WTC11 (cell line): ENCODE measurements around the gene MX1. TPM values are rescaled to one million over a fixed set of nuclear protein-coding genes. Genes with fewer than 3 reads are reported as not detected.

Experiments
- ATAC-seq: fragments of 200-7000 bp; cut with Tn5 transposase; 2 replicates; pipeline ENCODE4 v1.10.0; 2021; ENCODE audit warnings: mild to moderate bottlenecking, moderate library complexity
- CTCF ChIA-PET: fragments of 300-600 bp; sonication (Branson Sonifier 250); formaldehyde crosslinking; loops from one replicate; lab custom pipeline; 2021; ENCODE audit warnings: antibody characterized with exemption; lab: Charles Lee
- POLR2A ChIA-PET: fragments of 350-600 bp; sonication (Branson Sonifier 250); formaldehyde crosslinking; loops from one replicate; lab custom pipeline; 2021; ENCODE audit warnings: antibody characterized with exemption; lab: Charles Lee
- DNase-seq: peaks from one replicate; pipeline ENCODE4 v3.0.0; 2021; ENCODE audit warnings: low spot score
- H3K27ac Mint-ChIP-seq: 2 replicates; pipeline ENCODE4 v1.8.0; 2021; ENCODE audit warnings: mixed read lengths
- H3K27me3 Mint-ChIP-seq: 2 replicates; pipeline ENCODE4 v1.8.0; 2021; ENCODE audit warnings: low read depth, mild to moderate bottlenecking, moderate library complexity, mixed read lengths
- H3K36me3 Mint-ChIP-seq: 2 replicates; pipeline ENCODE4 v1.8.0; 2021; ENCODE audit warnings: mixed read lengths
- H3K4me1 Mint-ChIP-seq: 2 replicates; pipeline ENCODE4 v1.8.0; 2022; ENCODE audit warnings: mixed read lengths
- H3K4me3 Mint-ChIP-seq: 2 replicates; pipeline ENCODE4 v1.8.0; 2021; ENCODE audit warnings: mild to moderate bottlenecking, moderate library complexity, mixed read lengths
- H3K9me3 Mint-ChIP-seq: 2 replicates; pipeline ENCODE4 v1.8.0; 2021; ENCODE audit warnings: mixed read lengths
- CREM ChIP-seq: sonication (generic); formaldehyde crosslinking; IDR thresholded peaks from 2 replicates; pipeline ENCODE4 v1.8.1; 2022; ENCODE audit warnings: mild to moderate bottlenecking, missing genetic modification reagents, moderate library complexity
- CTCF ChIP-seq: fragments of 200-600 bp; IDR thresholded peaks from 2 replicates; pipeline ENCODE4 v1.8.0; 2022; ENCODE audit warnings: antibody characterized with exemption
- ESRRA ChIP-seq: sonication (generic); formaldehyde crosslinking; IDR thresholded peaks from 2 replicates; pipeline ENCODE4 v1.8.1; 2022; ENCODE audit warnings: mild to moderate bottlenecking, missing genetic modification reagents, borderline replicate concordance
- GABPB1 ChIP-seq: sonication (generic); formaldehyde crosslinking; IDR thresholded peaks from 2 replicates; pipeline ENCODE4 v1.8.1; 2023; ENCODE audit warnings: mild to moderate bottlenecking, missing genetic modification reagents
- GRHL2 ChIP-seq: fragments of 250-450 bp; sonication (Bioruptor Pico); IDR thresholded peaks from 2 replicates; pipeline ENCODE4 v1.8.0; 2022; ENCODE audit warnings: mild to moderate bottlenecking, moderate library complexity; ENCODE audit not compliant: insufficient replicate concordance, severe bottlenecking
- PRRX2 ChIP-seq: fragments of 250-450 bp; sonication (Bioruptor Pico); IDR thresholded peaks from 2 replicates; pipeline ENCODE4 v1.8.0; 2021; ENCODE audit warnings: mild to moderate bottlenecking
- TEAD4 ChIP-seq: sonication (generic); formaldehyde crosslinking; IDR thresholded peaks from 2 replicates; pipeline ENCODE4 v1.8.0; 2022; ENCODE audit warnings: mild to moderate bottlenecking, missing genetic modification reagents
- ZBTB21 ChIP-seq: sonication (generic); formaldehyde crosslinking; IDR thresholded peaks from 2 replicates; pipeline ENCODE4 v1.8.1; 2023; ENCODE audit warnings: mild to moderate bottlenecking, missing genetic modification reagents, borderline replicate concordance
- ZNF121 ChIP-seq: sonication (generic); formaldehyde crosslinking; IDR thresholded peaks from 2 replicates; pipeline ENCODE4 v1.8.0; 2023; ENCODE audit warnings: missing genetic modification reagents
- total RNA-seq: library from RNA; stranded (reverse); gene quantifications from 3 replicates; pipeline ENCODE4 v1.2.3, GENCODE V29; 2021
- TF ChIP-seq, protein P1 (sequence below): sonication (generic); formaldehyde crosslinking; IDR thresholded peaks from 2 replicates; pipeline ENCODE4 v1.8.1; 2023; ENCODE audit warnings: mild to moderate bottlenecking, moderate library complexity, missing genetic modification reagents
- TF ChIP-seq, protein P2 (sequence below): sonication (generic); formaldehyde crosslinking; IDR thresholded peaks from 2 replicates; pipeline ENCODE4 v1.8.0; 2022; ENCODE audit warnings: mild to moderate bottlenecking, missing genetic modification reagents
- TF ChIP-seq, protein P3 (sequence below): sonication (generic); formaldehyde crosslinking; IDR thresholded peaks from 2 replicates; pipeline ENCODE4 v1.8.1; 2022; ENCODE audit warnings: mild to moderate bottlenecking, moderate library complexity, missing genetic modification reagents
- TF ChIP-seq, protein P4 (sequence below): sonication (generic); formaldehyde crosslinking; IDR thresholded peaks from 2 replicates; pipeline ENCODE4 v1.8.1; 2023; ENCODE audit warnings: mild to moderate bottlenecking, missing genetic modification reagents
- TF ChIP-seq, protein P5 (sequence below): sonication (generic); formaldehyde crosslinking; IDR thresholded peaks from 2 replicates; pipeline ENCODE4 v1.8.0; 2022; ENCODE audit warnings: mild to moderate bottlenecking, missing genetic modification reagents

MX1 gene
- total RNA-seq, 1 experiment from 2014 or later: 3.6 TPM

GRCh38 chr21:41482980-41483379 lies 56.9 kb downstream of the MX1 start (continued):
- TF ChIP-seq, protein P1, sequence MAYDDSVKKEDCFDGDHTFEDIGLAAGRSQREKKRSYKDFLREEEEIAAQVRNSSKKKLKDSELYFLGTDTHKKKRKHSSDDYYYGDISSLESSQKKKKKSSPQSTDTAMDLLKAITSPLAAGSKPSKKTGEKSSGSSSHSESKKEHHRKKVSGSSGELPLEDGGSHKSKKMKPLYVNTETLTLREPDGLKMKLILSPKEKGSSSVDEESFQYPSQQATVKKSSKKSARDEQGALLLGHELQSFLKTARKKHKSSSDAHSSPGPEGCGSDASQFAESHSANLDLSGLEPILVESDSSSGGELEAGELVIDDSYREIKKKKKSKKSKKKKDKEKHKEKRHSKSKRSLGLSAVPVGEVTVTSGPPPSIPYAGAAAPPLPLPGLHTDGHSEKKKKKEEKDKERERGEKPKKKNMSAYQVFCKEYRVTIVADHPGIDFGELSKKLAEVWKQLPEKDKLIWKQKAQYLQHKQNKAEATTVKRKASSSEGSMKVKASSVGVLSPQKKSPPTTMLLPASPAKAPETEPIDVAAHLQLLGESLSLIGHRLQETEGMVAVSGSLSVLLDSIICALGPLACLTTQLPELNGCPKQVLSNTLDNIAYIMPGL (CRISPR knock-in tag): no peak
- TF ChIP-seq, protein P2, sequence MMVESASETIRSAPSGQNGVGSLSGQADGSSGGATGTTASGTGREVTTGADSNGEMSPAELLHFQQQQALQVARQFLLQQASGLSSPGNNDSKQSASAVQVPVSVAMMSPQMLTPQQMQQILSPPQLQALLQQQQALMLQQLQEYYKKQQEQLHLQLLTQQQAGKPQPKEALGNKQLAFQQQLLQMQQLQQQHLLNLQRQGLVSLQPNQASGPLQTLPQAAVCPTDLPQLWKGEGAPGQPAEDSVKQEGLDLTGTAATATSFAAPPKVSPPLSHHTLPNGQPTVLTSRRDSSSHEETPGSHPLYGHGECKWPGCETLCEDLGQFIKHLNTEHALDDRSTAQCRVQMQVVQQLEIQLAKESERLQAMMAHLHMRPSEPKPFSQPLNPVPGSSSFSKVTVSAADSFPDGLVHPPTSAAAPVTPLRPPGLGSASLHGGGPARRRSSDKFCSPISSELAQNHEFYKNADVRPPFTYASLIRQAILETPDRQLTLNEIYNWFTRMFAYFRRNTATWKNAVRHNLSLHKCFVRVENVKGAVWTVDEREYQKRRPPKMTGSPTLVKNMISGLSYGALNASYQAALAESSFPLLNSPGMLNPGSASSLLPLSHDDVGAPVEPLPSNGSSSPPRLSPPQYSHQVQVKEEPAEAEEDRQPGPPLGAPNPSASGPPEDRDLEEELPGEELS (CRISPR knock-in tag): no peak

GRCh38 chr21:41483415-41483814 lies 57.4 kb downstream of the MX1 start:
- Mint-ChIP-seq H3K27ac (no peak overlapping the region), H3K4me3 (no peak overlapping the region), H3K36me3 (no peaks in the 10 kb centered on the region; the same call in 1 of the 2 replicates), H3K4me1 (peaks cover 33% of the 10 kb centered on the region), H3K27me3 (no peaks in the 10 kb centered on the region), H3K9me3 (no peaks in the 10 kb centered on the region)
- ATAC-seq (no peak), DNase-seq (no peak)
- TF ChIP-seq, protein P3, sequence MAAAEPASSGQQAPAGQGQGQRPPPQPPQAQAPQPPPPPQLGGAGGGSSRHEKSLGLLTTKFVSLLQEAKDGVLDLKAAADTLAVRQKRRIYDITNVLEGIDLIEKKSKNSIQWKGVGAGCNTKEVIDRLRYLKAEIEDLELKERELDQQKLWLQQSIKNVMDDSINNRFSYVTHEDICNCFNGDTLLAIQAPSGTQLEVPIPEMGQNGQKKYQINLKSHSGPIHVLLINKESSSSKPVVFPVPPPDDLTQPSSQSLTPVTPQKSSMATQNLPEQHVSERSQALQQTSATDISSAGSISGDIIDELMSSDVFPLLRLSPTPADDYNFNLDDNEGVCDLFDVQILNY (CRISPR knock-in tag): no peak
- TF ChIP-seq GRHL2 (no peak), ZNF121 (no peak), CTCF (no peak), ESRRA (no peak), GABPB1 (no peak), PRRX2 (CRISPR knock-in tag) (no peak), CREM (no peak), ZBTB21 (no peak), TEAD4 (CRISPR knock-in tag) (no peak)
- TF ChIP-seq, protein P1 (CRISPR knock-in tag): no peak
- TF ChIP-seq, protein P4, sequence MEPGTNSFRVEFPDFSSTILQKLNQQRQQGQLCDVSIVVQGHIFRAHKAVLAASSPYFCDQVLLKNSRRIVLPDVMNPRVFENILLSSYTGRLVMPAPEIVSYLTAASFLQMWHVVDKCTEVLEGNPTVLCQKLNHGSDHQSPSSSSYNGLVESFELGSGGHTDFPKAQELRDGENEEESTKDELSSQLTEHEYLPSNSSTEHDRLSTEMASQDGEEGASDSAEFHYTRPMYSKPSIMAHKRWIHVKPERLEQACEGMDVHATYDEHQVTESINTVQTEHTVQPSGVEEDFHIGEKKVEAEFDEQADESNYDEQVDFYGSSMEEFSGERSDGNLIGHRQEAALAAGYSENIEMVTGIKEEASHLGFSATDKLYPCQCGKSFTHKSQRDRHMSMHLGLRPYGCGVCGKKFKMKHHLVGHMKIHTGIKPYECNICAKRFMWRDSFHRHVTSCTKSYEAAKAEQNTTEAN (CRISPR knock-in tag): no peak
- TF ChIP-seq, protein P5, sequence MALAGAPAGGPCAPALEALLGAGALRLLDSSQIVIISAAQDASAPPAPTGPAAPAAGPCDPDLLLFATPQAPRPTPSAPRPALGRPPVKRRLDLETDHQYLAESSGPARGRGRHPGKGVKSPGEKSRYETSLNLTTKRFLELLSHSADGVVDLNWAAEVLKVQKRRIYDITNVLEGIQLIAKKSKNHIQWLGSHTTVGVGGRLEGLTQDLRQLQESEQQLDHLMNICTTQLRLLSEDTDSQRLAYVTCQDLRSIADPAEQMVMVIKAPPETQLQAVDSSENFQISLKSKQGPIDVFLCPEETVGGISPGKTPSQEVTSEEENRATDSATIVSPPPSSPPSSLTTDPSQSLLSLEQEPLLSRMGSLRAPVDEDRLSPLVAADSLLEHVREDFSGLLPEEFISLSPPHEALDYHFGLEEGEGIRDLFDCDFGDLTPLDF (CRISPR knock-in tag): no peak
- POLR2A ChIA-PET: no interaction called here
- CTCF ChIA-PET: interaction anchor here (0.6 to 1.0 kb wide), 4 partner anchors 23 to 826 kb away, joined by 3 to 5 read pairs (median 3); no protein-coding TSS in a partner anchor
